Measurements from ENCODE around the gene MXD3. TPM values are rescaled to one million over a fixed set of nuclear protein-coding genes. Genes with fewer than 3 reads are reported as not detected.
"Not testable (repeated sequence)": the region's sequence is repeated elsewhere in the genome, so short reads cannot be mapped to it uniquely, and the experiment has no call there.

Gene MXD3, protein sequence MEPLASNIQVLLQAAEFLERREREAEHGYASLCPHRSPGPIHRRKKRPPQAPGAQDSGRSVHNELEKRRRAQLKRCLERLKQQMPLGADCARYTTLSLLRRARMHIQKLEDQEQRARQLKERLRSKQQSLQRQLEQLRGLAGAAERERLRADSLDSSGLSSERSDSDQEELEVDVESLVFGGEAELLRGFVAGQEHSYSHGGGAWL
- polyA plus RNA-seq (2014; cell fraction: cytosol; rRNA removed) = 263 and 287 TPM in 2 replicates
- polyA plus RNA-seq (2014; cell fraction: nucleus; rRNA removed) = 398 TPM in 2 replicates

- DNase-seq (ENCODE audit: low spot score) = peak; percentile 98
Observed at GRCh38 chr5:177311723-177312648, at the start of gene MXD3. Gene MXD3, minus strand, starts transcription at chr5:177311898. Its CDS starts 68 bp downstream, at chr5:177311830.

- not testable (repeated sequence) for DNase-seq (ENCODE audit: low spot score)
Observed at GRCh38 chr5:177360740-177361139, 49.0 kb upstream of the MXD3 start.

DNA sequence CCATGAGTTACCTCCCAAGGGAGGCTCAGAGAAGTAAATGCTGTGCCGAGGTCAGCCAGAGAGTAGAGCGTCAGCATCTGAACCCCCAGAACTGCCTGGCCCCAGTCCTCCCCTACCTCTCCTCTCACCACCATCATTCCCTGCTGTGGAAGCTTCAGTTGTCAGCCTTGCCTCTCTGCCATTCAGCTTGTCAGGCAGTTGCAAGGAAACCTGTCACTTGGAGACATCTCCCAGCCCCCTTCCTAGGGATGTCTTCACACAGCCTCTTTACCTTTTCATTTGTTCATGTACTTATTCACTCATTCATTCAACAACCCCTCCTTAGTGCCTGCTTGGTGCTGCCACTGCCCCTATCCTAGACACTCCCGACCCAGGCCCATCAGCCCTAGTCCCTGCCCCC is 48.2 kb upstream of the MXD3 start:
- DNase-seq (ENCODE audit: low spot score) = no peak

- DNase-seq (ENCODE audit: low spot score) = no peak
Observed at GRCh38 chr5:177359451-177359851, 47.8 kb upstream of the MXD3 start.

- no peak for DNase-seq (ENCODE audit: low spot score)
Observed at GRCh38 chr5:177358370-177358819, 46.7 kb upstream of the MXD3 start.

DNA sequence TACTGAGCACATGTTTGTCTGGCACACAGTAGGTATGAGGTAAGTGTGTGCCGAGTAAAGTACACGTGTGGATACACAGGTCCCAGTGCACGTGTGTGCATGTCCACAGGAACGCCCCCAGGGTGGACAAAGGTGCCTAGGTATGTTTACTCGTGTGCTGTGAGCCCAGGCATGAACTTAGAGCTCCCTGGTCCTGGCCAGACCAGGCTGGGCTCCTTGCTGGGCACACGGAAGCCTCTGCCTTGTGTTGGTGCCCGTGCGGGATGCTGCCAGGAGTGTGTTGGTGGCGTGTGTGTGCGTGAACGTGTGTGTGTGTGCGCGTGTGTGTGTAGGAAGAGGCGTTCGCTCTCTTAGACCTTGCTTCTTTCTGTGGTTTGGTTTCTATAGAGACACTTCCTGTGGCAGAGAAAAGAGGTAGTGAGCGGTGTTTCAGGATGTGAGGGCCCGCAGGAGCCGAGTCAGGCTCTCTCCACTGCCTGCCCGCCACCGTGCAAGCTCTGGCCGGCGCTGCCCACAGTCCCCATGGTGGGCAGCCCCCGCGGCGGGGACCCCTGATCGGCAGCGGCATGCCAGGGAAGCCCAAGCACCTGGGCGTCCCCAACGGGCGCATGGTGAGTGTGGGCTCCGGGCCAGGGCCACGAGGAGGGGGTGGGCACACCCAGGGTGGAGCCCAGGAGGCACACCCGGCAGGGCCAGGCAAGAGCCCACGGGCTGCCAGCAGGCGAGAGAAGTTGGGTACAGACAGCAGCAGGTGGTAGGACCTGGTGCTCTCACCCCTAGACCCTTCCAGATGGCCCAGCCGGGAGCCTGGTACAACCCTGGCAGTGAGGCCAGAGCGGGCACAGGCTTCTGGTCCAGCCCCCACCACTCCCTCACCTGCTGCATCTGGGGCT is 46.0 kb upstream of the MXD3 start, which contains the start of gene RGS14:
RGS14 (plus strand) TSS at position 466 of the 893 bp plus-strand sequence; CDS start at position 567, 101 bp downstream.
- DNase-seq (ENCODE audit: low spot score) = no peak

DNA sequence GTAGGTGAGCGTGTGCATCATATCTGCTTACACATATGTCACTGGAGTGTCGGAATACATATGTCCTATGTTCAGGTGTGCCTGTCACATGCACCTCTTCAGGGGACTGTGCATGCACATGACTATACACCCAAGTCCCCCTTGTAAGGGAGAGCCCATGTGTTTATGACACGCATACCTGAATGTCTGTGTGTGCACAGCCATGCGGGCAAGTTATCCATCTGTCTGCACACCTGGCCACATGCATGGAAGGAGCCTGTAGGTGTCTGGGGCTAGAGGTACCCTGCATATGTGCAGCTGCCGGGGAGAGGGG is 45.4 kb upstream of the MXD3 start:
- no peak for DNase-seq (ENCODE audit: low spot score)

- DNase-seq (ENCODE audit: low spot score) = no peak
Observed at GRCh38 chr5:177356746-177357145, 45.0 kb upstream of the MXD3 start.

GRCh38 chr5:177355868-177356168 is 44.1 kb upstream of the MXD3 start:
- DNase-seq (ENCODE audit: low spot score) = no peak

GRCh38 chr5:177355162-177355867 is 43.6 kb upstream of the MXD3 start:
- DNase-seq (ENCODE audit: low spot score) = no peak

DNA sequence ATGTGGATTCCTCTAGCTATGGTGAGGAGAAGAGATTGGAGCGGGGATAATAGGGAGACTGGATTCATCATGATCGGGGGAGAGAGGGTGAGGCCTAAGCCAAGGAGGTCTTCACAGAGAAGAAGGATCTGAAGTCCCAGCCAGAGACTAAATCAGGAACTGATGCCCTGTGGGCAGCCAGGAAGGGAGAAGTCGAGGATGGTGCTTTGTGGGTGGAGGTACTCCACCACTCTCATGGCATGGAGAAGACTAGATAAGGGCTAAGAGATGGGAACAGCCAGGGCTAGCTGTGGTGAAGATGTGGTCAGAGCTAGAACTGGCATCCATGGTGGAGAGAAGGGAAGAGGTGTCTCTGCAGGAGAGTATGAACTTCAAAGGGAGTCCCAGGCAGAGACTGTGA is 43.0 kb upstream of the MXD3 start:
- no peak for DNase-seq (ENCODE audit: low spot score)

GRCh38 chr5:177354256-177354655 is 42.6 kb upstream of the MXD3 start:
- DNase-seq (ENCODE audit: low spot score) = no peak

DNA sequence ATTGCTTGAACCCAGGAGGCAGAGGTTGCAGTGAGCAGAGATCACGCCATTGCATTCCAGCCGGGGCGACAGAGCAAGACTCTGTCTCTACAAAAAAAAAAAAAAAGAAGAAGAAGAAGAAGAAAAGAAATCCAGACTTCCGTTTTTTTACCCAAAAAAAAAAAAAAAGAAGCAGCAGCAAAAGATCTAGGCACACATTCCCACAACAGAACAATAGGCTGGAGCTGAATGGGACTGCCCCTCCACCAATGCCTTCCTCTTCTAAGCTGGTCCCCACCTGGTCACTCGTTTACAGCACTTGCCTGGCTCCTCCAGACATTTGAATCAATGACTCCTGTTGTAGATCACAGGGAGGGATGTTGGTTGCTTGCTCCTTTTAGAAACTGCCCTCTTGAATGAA is 41.4 kb upstream of the MXD3 start:
- DNase-seq (ENCODE audit: low spot score) = no peak

GRCh38 chr5:177351392-177352329 is 40.0 kb upstream of the MXD3 start, which contains the start of gene LMAN2:
Gene LMAN2, minus strand, starts transcription at chr5:177351668. Its CDS starts 21 bp downstream, at chr5:177351647.
- peak; percentile 95 for DNase-seq (ENCODE audit: low spot score)

GRCh38 chr5:177350776-177351391 is 39.2 kb upstream of the MXD3 start:
- DNase-seq (ENCODE audit: low spot score) = no peak

GRCh38 chr5:177349762-177350161 is 38.1 kb upstream of the MXD3 start:
- no peak for DNase-seq (ENCODE audit: low spot score)

- DNase-seq (ENCODE audit: low spot score) = no peak
Observed at GRCh38 chr5:177349362-177349647, 37.6 kb upstream of the MXD3 start.

DNA sequence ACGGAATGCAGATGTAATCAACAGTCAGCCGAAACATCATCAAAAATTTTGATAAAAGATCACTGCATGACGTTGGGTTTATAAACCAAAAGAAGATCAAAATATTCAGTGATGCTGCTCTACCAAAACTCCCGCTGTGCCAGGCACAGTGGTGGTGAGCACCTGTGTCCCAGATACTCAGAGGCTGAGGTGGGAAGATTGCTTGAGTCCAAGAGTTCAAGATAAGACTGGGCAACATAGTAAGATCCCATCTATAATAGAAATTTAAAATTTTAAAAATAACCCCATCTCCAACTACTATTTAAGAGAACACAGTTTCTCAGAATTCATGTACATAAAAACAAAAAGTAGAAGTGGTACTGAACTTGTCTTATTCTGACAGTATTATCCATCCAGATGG is 36.0 kb upstream of the MXD3 start:
- DNase-seq (ENCODE audit: low spot score) = no peak

DNA sequence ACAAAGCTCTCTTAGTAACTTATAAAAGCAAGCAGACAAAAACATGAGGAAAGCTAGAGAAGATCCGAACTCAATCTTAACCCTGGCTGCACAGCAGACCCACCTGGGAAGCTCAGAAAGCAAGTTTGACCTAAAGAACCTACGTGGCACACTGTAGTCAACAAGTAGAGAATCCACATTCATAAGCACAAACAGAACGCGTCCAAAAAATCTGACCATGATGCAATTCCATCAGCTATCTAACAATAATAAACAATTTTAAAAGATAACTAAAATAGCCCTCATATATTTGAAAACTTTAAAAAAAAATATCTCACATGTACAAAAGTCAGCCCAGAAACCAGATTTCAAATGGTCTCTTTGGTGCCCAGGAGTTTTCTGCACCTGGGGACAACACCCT is 35.1 kb upstream of the MXD3 start:
- DNase-seq (ENCODE audit: low spot score) = no peak

- no peak for DNase-seq (ENCODE audit: low spot score)
Observed at GRCh38 chr5:177344891-177345290, 33.2 kb upstream of the MXD3 start.
